SK-N-SH treated with all-trans-retinoic acid at 6 μM for 48 hours (cell line): ENCODE results near the gene MOBP.
A peak's percentile ranks its signal among the peaks of the same experiment; 100 is the strongest.

Experiments used
- ATAC-seq: fragments of 200-7000 bp; cut with Tn5 transposase; 3 replicates; pipeline ENCODE4 v1.9.1; 2020; ENCODE audit warnings: mild to moderate bottlenecking, moderate library complexity
- ARNTL ChIP-seq: fragments of 450-650 bp; formaldehyde crosslinking; IDR thresholded peaks from 2 replicates; pipeline ENCODE4 v1.5.0; 2020; ENCODE audit warnings: low read depth, mild to moderate bottlenecking, moderate library complexity, borderline replicate concordance
- BACH2 ChIP-seq: fragments of 250-450 bp; sonication (Bioruptor Pico); IDR thresholded peaks from 2 replicates; pipeline ENCODE4 v1.9.0; 2021; ENCODE audit warnings: mild to moderate bottlenecking, borderline replicate concordance
- CREB5 ChIP-seq: fragments of 250-450 bp; sonication (Bioruptor Pico); IDR thresholded peaks from 2 replicates; pipeline ENCODE4 v1.5.1; 2020; ENCODE audit warnings: low read depth, mild to moderate bottlenecking, moderate library complexity
- CSRNP3 ChIP-seq: fragments of 250-450 bp; sonication (Bioruptor Pico); IDR thresholded peaks from 2 replicates; pipeline ENCODE4 v1.5.1; 2021; ENCODE audit warnings: mild to moderate bottlenecking, moderate library complexity
- ESRRG ChIP-seq: fragments of 250-450 bp; sonication (Bioruptor Pico); IDR thresholded peaks from 2 replicates; pipeline ENCODE4 v1.6.1; 2021; ENCODE audit warnings: mild to moderate bottlenecking
- ISL1 ChIP-seq: fragments of 250-450 bp; sonication (Bioruptor Pico); IDR thresholded peaks from 2 replicates; pipeline ENCODE4 v2.1.2; 2022; ENCODE audit warnings: mild to moderate bottlenecking, moderate library complexity
- OSR1 ChIP-seq: fragments of 250-450 bp; sonication (Bioruptor Pico); IDR thresholded peaks from 2 replicates; pipeline ENCODE4 v1.8.0; 2022; ENCODE audit warnings: moderate library complexity, mild to moderate bottlenecking, inconsistent platforms
- PATZ1 ChIP-seq: fragments of 250-450 bp; sonication (Bioruptor Pico); IDR thresholded peaks from 2 replicates; pipeline ENCODE4 v1.8.0; 2020; ENCODE audit warnings: mild to moderate bottlenecking, moderate library complexity, borderline replicate concordance
- POU6F1 ChIP-seq: fragments of 250-450 bp; sonication (Bioruptor Pico); IDR thresholded peaks from 2 replicates; pipeline ENCODE4 v1.8.0; 2021; ENCODE audit warnings: low read depth, mild to moderate bottlenecking, moderate library complexity, borderline replicate concordance
- PPARA ChIP-seq: fragments of 250-450 bp; sonication (Bioruptor Pico); IDR thresholded peaks from 2 replicates; pipeline ENCODE4 v1.5.0; 2020; ENCODE audit warnings: mild to moderate bottlenecking, borderline replicate concordance
- RARB ChIP-seq: fragments of 250-450 bp; sonication (Bioruptor Pico); IDR thresholded peaks from 2 replicates; pipeline ENCODE4 v1.8.0; 2021; ENCODE audit warnings: mild to moderate bottlenecking, moderate library complexity
- TCF4 ChIP-seq: fragments of 250-450 bp; sonication (Bioruptor Pico); IDR thresholded peaks from 2 replicates; pipeline ENCODE4 v1.8.0; 2021; ENCODE audit warnings: mild to moderate bottlenecking, moderate library complexity, borderline replicate concordance
- TOX ChIP-seq: fragments of 250-450 bp; sonication (Bioruptor Pico); IDR thresholded peaks from 2 replicates; pipeline ENCODE4 v1.8.0; 2021; ENCODE audit warnings: mild to moderate bottlenecking, moderate library complexity, borderline replicate concordance
- ZC3H10 ChIP-seq: fragments of 250-450 bp; sonication (Bioruptor Pico); IDR thresholded peaks from 2 replicates; pipeline ENCODE4 v1.5.1; 2021; ENCODE audit warnings: mild to moderate bottlenecking, moderate library complexity
- ZFP3 ChIP-seq: fragments of 250-450 bp; sonication (Bioruptor Pico); IDR thresholded peaks from 2 replicates; pipeline ENCODE4 v1.5.0; 2020; ENCODE audit warnings: mild to moderate bottlenecking, moderate library complexity
- ZFP30 ChIP-seq: fragments of 450-650 bp; formaldehyde crosslinking; IDR thresholded peaks from 2 replicates; pipeline ENCODE4 v1.5.0; 2022; ENCODE audit warnings: mild to moderate bottlenecking, moderate library complexity
- ZNF565 ChIP-seq: fragments of 450-650 bp; formaldehyde crosslinking; conservative IDR thresholded peaks from 2 replicates; pipeline ENCODE4 v1.5.0; 2020; ENCODE audit warnings: low read depth, mild to moderate bottlenecking, moderate library complexity
- ZNF70 ChIP-seq: fragments of 450-650 bp; formaldehyde crosslinking; IDR thresholded peaks from 2 replicates; pipeline ENCODE4 v1.5.0; 2020; ENCODE audit warnings: mild to moderate bottlenecking, moderate library complexity
- ZNF8 ChIP-seq: fragments of 450-650 bp; formaldehyde crosslinking; IDR thresholded peaks from 2 replicates; pipeline ENCODE4 v1.5.0; 2020; ENCODE audit warnings: mild to moderate bottlenecking, moderate library complexity

MOBP gene

GRCh38 chr3:39501968-39502837 lies 34.7 kb downstream of the MOBP start:
- TF ChIP-seq ZFP3 (CRISPR knock-in tag) (no peak), CREB5 (CRISPR knock-in tag) (no peak), PATZ1 (CRISPR knock-in tag) (no peak), ZNF70 (no peak), TOX (CRISPR knock-in tag) (no peak), RARB (CRISPR knock-in tag) (no peak)
- peak; percentile 36 for ATAC-seq

GRCh38 chr3:39502838-39503145 lies 35.3 kb downstream of the MOBP start:
- no peak for TF ChIP-seq RARB (CRISPR knock-in tag)
- TF ChIP-seq ZFP30 (CRISPR knock-in tag): no peak
- no peak for TF ChIP-seq TCF4
- no peak for TF ChIP-seq ZNF8
- TF ChIP-seq BACH2 (CRISPR knock-in tag): no peak
- no peak for TF ChIP-seq CSRNP3 (CRISPR knock-in tag)
- TF ChIP-seq PPARA (CRISPR knock-in tag): no peak
- TF ChIP-seq ARNTL: no peak
- TF ChIP-seq ISL1 (CRISPR knock-in tag): no peak
- no peak for TF ChIP-seq ZNF565 (CRISPR knock-in tag)
- TF ChIP-seq OSR1 (CRISPR knock-in tag): no peak
- no peak for TF ChIP-seq ZC3H10 (CRISPR knock-in tag)
- no peak for TF ChIP-seq POU6F1 (CRISPR knock-in tag)
- no peak for ATAC-seq

GRCh38 chr3:39505866-39506742 lies 38.6 kb downstream of the MOBP start:
- no peak for ATAC-seq
- no peak for TF ChIP-seq ZFP30 (CRISPR knock-in tag)
- no peak for TF ChIP-seq ISL1 (CRISPR knock-in tag)
- no peak for TF ChIP-seq ZFP3 (CRISPR knock-in tag)
- TF ChIP-seq ESRRG (CRISPR knock-in tag): no peak
- TF ChIP-seq CREB5 (CRISPR knock-in tag): no peak
- no peak for TF ChIP-seq TCF4
- no peak for TF ChIP-seq RARB (CRISPR knock-in tag)
- TF ChIP-seq ZC3H10 (CRISPR knock-in tag): no peak
- TF ChIP-seq TOX (CRISPR knock-in tag): no peak
- TF ChIP-seq ZNF8: no peak
- no peak for TF ChIP-seq ZNF70
- TF ChIP-seq POU6F1 (CRISPR knock-in tag): no peak
- TF ChIP-seq ARNTL: no peak
- TF ChIP-seq BACH2 (CRISPR knock-in tag): no peak
